B cell (primary cell): ENCODE measurements around the gene TAF1B. TPM values are rescaled to one million over a fixed set of nuclear protein-coding genes. Genes with fewer than 3 reads are reported as not detected.

Experiments
- ATAC-seq: fragments of 200-7000 bp; cut with Tn5 transposase; one replicate; pipeline ENCODE4 v1.10.0; 2021; ENCODE audit warnings: low read depth, mild to moderate bottlenecking, moderate number of reproducible peaks, moderate library complexity
- CTCF ChIA-PET: fragments of 350-600 bp; sonication (Branson Sonifier 250); formaldehyde crosslinking; loops from one replicate; lab custom pipeline; 2021; ENCODE audit warnings: antibody characterized with exemption, inconsistent platforms; lab: Charles Lee
- POLR2A ChIA-PET: fragments of 350-600 bp; sonication (Branson Sonifier 250); formaldehyde crosslinking; loops from one replicate; lab custom pipeline; 2021; ENCODE audit warnings: antibody characterized with exemption; lab: Charles Lee
- DNase-seq: peaks from one replicate; pipeline ENCODE4 v3.0.0; 2013
- H2AFZ ChIP-seq: 2 replicates; pipeline ENCODE4 v1.6.1; 2012; ENCODE audit warnings: mild to moderate bottlenecking, low read depth, low read length; ENCODE audit not compliant: insufficient read depth, poor library complexity, severe bottlenecking
- H3K27ac ChIP-seq, 2 donors: 1 replicate in 1 of 2; 2 replicates in 1 of 2; pipeline ENCODE4 v1.5.1; 2012 to 2013; ENCODE audit warnings: low read length in 2 of 2, mild to moderate bottlenecking in 2 of 2, moderate library complexity in 1 of 2
- H3K27me3 ChIP-seq, 4 experiments: fragments of 200-600 bp in 1 of 4; sonication (generic) in 1 of 4; replicated peaks in 1 of 4; 1 replicate in 2 of 4; 2 replicates in 2 of 4; pipeline versions ENCODE4 v1.6.1 to v1.7.0; 2013 to 2016; ENCODE audit warnings: low read length in 3 of 4, mild to moderate bottlenecking in 2 of 4, mixed read lengths in 1 of 4, moderate library complexity in 1 of 4; ENCODE audit not compliant: insufficient read depth in 4 of 4, control insufficient read depth in 3 of 4; ENCODE audit errors: control extremely low read depth in 1 of 4
- H3K36me3 ChIP-seq, 2 experiments: replicated peaks in 1 of 2; 1 replicate in 1 of 2; 2 replicates in 1 of 2; pipeline versions ENCODE4 v1.6.1 to v1.7.1; 2013; ENCODE audit warnings: low read length in 1 of 2; ENCODE audit not compliant: insufficient read depth in 2 of 2, control insufficient read depth in 1 of 2; ENCODE audit errors: control extremely low read depth in 1 of 2, extremely low read depth in 1 of 2
- H3K4me1 ChIP-seq, 2 donors: fragments of 200-600 bp in 1 of 2; sonication (generic) in 1 of 2; 1 replicate in 1 of 2; 2 replicates in 1 of 2; pipeline versions ENCODE4 v1.5.1 to v1.6.1; 2013 to 2017; ENCODE audit warnings: low read length in 2 of 2; ENCODE audit not compliant: control insufficient read depth in 2 of 2, insufficient read depth in 2 of 2
- H3K4me2 ChIP-seq: replicated peaks from 2 replicates; pipeline ENCODE3; 2012; ENCODE audit warnings: mild to moderate bottlenecking, low read depth, low read length; ENCODE audit not compliant: poor library complexity, severe bottlenecking
- H3K4me3 ChIP-seq, 5 experiments: fragments of 200-600 bp in 1 of 5; sonication (generic) in 1 of 5; 1 replicate in 3 of 5; 2 replicates in 2 of 5; pipeline versions ENCODE4 v1.5.1 to v1.7.0; 2011 to 2016; ENCODE audit warnings: low read length in 4 of 5, mild to moderate bottlenecking in 4 of 5, low read depth in 2 of 5, control low read depth in 1 of 5, moderate library complexity in 1 of 5; ENCODE audit not compliant: insufficient read depth in 1 of 5; ENCODE audit errors: control extremely low read depth in 1 of 5, extremely low read depth in 1 of 5
- H3K79me2 ChIP-seq: fragments of 200-600 bp; sonication (generic); one replicate; pipeline ENCODE4 v1.6.0; 2016; ENCODE audit warnings: low read length; ENCODE audit not compliant: control insufficient read depth, insufficient read depth
- H3K9ac ChIP-seq: fragments of 200-600 bp; sonication (generic); 2 replicates; pipeline ENCODE4 v1.6.1; 2017; ENCODE audit warnings: mild to moderate bottlenecking, low read length, moderate library complexity
- H3K9me3 ChIP-seq, 3 donors: one replicate each; pipeline versions ENCODE4 v1.6.1 to v1.7.1; 2013; ENCODE audit warnings: low read length in 2 of 3; ENCODE audit not compliant: control insufficient read depth in 2 of 3, insufficient read depth in 1 of 3; ENCODE audit errors: control extremely low read depth in 1 of 3
- H4K20me1 ChIP-seq: 2 replicates; pipeline ENCODE4 v1.6.0; 2012; ENCODE audit warnings: mild to moderate bottlenecking, low read length; ENCODE audit not compliant: insufficient read depth, control insufficient read depth, poor library complexity, severe bottlenecking
- H3K27ac Mint-ChIP-seq: one replicate; pipeline ENCODE4 v1.8.0; 2021; ENCODE audit warnings: mixed read lengths
- H3K27me3 Mint-ChIP-seq: one replicate; pipeline ENCODE4 v1.8.0; 2021; ENCODE audit warnings: mixed read lengths
- H3K4me1 Mint-ChIP-seq: one replicate; pipeline ENCODE4 v1.8.0; 2021; ENCODE audit warnings: mixed read lengths
- H3K4me3 Mint-ChIP-seq: one replicate; pipeline ENCODE4 v1.8.0; 2021; ENCODE audit warnings: mixed read lengths
- H3K9me3 Mint-ChIP-seq: one replicate; pipeline ENCODE4 v1.8.0; 2022; ENCODE audit warnings: mixed read lengths; ENCODE audit not compliant: insufficient read depth
- EZH2 ChIP-seq: IDR thresholded peaks from 2 replicates; pipeline ENCODE4 v1.6.1; 2012; ENCODE audit warnings: borderline replicate concordance, low read depth, mild to moderate bottlenecking, moderate library complexity, low read length; ENCODE audit not compliant: insufficient read depth, poor library complexity, severe bottlenecking
- WGBS: methylation state at CpG from one replicate; pipeline ENCODE4 v1.1.5; 2013; ENCODE audit warnings: missing lambda C conversion rate; ENCODE audit not compliant: insufficient coverage; 5-methylcytosine and 5-hydroxymethylcytosine counted together
- intact Hi-C: fragments of 100-400 bp; cut with micrococcal nuclease; formaldehyde crosslinking; loops from one replicate; pipeline ENCODE4 v1.10.0; 2022
- polyA plus RNA-seq: library from polyadenylated mRNA; depleted of rRNA; stranded (reverse); fragments of >200 nt; gene quantifications from 2 replicates; pipeline ENCODE4 v1.2.3, GENCODE V29; 2012
- total RNA-seq, 2 donors: library from RNA; stranded (reverse); fragments of 120-200 nt in 1 of 2; gene quantifications; 1 replicate in 1 of 2; 2 replicates in 1 of 2; pipeline versions ENCODE4 v1.2.3 to v1.2.4, GENCODE V29; 2013 to 2022
- TF ChIP-seq, protein P1 (sequence below): fragments of 200-600 bp; IDR thresholded peaks from one replicate; pipeline ENCODE4 v1.8.0; 2022; ENCODE audit warnings: antibody characterized with exemption, mild to moderate bottlenecking

The TAF1B gene
- total and polyA plus RNA-seq, 2 donors (not counting 1 experiment from before 2014, with no cell fraction given) = 4.5 to 25.5 TPM

DNA sequence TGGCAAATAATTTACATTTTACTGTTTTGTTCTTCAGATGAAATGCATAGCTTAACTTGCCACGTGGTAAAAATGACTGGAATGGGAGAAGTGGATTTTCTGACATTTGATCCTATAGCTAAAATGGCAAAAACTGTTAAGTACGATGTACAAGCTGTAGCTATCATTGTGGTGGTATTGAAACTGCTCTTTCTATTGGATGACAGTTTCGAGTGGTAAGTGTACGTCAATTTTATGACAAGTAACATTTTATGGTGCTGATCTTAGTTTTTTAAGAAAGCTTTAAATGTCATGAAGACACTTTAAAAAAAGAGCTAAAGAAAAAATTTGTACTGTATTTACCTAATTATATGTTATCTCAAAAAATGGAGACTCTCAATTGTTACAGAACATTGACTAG, 67.4 kb downstream of the TAF1B start:
- no peak overlapping the region for H3K4me2 ChIP-seq
- POLR2A ChIA-PET = no interaction called here
- Mint-ChIP-seq H3K4me3 (no peak overlapping the region), H3K27ac (no peak overlapping the region), H3K4me1 (no peaks in the 10 kb centered on the region), H3K27me3 (no peaks in the 10 kb centered on the region), H3K9me3 (no peaks in the 10 kb centered on the region)
- no peak overlapping the region for H3K4me3 ChIP-seq
- no peak overlapping the region for H2AFZ ChIP-seq
- H3K27ac ChIP-seq = no peak overlapping the region
- 100% methylated on average over 2 of the region's 4 CpGs for WGBS
- no peaks in the 10 kb centered on the region for H4K20me1 ChIP-seq
- H3K9me3 ChIP-seq = no peaks in the 10 kb centered on the region
- peaks cover 7 to 21% of the 10 kb centered on the region in 2 experiments for H3K36me3 ChIP-seq
- no peak overlapping the region for H3K9ac ChIP-seq
- H3K27me3 ChIP-seq = no peaks in the 10 kb centered on the region
- H3K79me2 ChIP-seq = no peaks in the 10 kb centered on the region
- DNase-seq (no peak), ATAC-seq (no peak)
- CTCF ChIA-PET = no interaction called here
- intact Hi-C loops = no loop called here
- no peaks in the 10 kb centered on the region for H3K4me1 ChIP-seq
- TF ChIP-seq, protein P1, sequence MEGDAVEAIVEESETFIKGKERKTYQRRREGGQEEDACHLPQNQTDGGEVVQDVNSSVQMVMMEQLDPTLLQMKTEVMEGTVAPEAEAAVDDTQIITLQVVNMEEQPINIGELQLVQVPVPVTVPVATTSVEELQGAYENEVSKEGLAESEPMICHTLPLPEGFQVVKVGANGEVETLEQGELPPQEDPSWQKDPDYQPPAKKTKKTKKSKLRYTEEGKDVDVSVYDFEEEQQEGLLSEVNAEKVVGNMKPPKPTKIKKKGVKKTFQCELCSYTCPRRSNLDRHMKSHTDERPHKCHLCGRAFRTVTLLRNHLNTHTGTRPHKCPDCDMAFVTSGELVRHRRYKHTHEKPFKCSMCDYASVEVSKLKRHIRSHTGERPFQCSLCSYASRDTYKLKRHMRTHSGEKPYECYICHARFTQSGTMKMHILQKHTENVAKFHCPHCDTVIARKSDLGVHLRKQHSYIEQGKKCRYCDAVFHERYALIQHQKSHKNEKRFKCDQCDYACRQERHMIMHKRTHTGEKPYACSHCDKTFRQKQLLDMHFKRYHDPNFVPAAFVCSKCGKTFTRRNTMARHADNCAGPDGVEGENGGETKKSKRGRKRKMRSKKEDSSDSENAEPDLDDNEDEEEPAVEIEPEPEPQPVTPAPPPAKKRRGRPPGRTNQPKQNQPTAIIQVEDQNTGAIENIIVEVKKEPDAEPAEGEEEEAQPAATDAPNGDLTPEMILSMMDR = no peak
- no peak for TF ChIP-seq EZH2

DNA sequence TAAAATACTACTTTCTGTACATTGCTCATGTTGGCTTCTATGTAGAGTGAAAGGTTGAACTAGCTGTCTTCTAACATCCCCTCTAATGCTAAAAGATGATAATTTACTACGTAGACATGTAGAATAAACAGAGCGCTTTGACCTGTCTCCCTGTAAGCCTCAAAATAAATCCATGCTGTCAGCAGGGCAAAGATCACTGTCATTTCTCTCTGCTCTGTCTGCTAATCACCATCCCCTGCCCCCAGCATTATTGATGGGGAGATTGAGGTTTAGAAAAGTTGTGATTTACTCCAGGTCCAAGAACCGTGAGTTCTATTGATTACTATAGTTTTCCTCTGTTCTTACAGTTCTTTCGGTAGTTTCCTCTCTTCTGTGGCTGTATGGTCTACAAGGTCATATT, 69.2 kb downstream of the TAF1B start:
- CTCF ChIA-PET = no interaction called here
- no peak overlapping the region for H3K27ac Mint-ChIP-seq

More for the DNA sequence above, 69.2 kb downstream of the TAF1B start:
- Mint-ChIP-seq H3K4me3 (no peak overlapping the region), H3K9me3 (no peaks in the 10 kb centered on the region), H3K4me1 (no peaks in the 10 kb centered on the region), H3K27me3 (no peaks in the 10 kb centered on the region)
- DNase-seq (no peak), ATAC-seq (no peak)
- Histone ChIP-seq H4K20me1 (no peaks in the 10 kb centered on the region), H3K36me3 (peaks cover 6 to 21% of the 10 kb centered on the region in 2 experiments), H3K4me3 (no peak overlapping the region), H3K9me3 (no peaks in the 10 kb centered on the region), H3K4me1 (no peaks in the 10 kb centered on the region), H2AFZ (no peak overlapping the region), H3K4me2 (no peak overlapping the region), H3K27ac (no peak overlapping the region), H3K27me3 (no peaks in the 10 kb centered on the region), H3K9ac (no peak overlapping the region), H3K79me2 (no peaks in the 10 kb centered on the region)
- no CpG with 5 or more reads among the region's 4 CpGs for WGBS
- TF ChIP-seq, protein P1 = no peak
- no peak for TF ChIP-seq EZH2
- POLR2A ChIA-PET = no interaction called here
- intact Hi-C loops = no loop called here
